Measurements from ENCODE around the gene SRMS. TPM values are rescaled to one million over a fixed set of nuclear protein-coding genes. Genes with fewer than 3 reads are reported as not detected.
A peak's percentile ranks its signal among the peaks of the same experiment; 100 is the strongest.

SRMS gene
- polyA plus RNA-seq, 1 donor (not counting 4 experiments of a cell fraction or from before 2014, with no cell fraction given): 0.10 TPM

GRCh38 chr20:63546956-63547724, 409 bp downstream of the SRMS start:
- Histone ChIP-seq H3K79me2 (ENCODE audit: control insufficient read depth, insufficient read depth, low read length) (no peaks in the 10 kb centered on the region), H3K9me1 (ENCODE audit: control insufficient read depth, extremely low read depth, insufficient read depth, low read length) (no peaks in the 10 kb centered on the region), H4K20me1 (ENCODE audit: control insufficient read depth, extremely low read depth, insufficient read depth, low read length) (no peaks in the 10 kb centered on the region), H3K36me3 (ENCODE audit: control insufficient read depth in 2 of 2, extremely low read depth in 1 of 2, insufficient read depth in 2 of 2, low read length in 2 of 2) (no peaks in the 10 kb centered on the region), H3K9me3 (ENCODE audit: control insufficient read depth, low read depth, low read length) (no peaks in the 10 kb centered on the region), H2AFZ (ENCODE audit: control insufficient read depth, low read length) (no peak overlapping the region), H3K9ac (ENCODE audit: control insufficient read depth, extremely low read depth, insufficient read depth, low read length) (no peak overlapping the region), H3K4me3 (ENCODE audit: control insufficient read depth in 2 of 3, extremely low read depth in 1 of 3, insufficient read depth in 2 of 3, low read depth in 1 of 3, low read length in 3 of 3) (peak overlapping the region in 1 of 3 experiments; percentile 3), H3K4me1 (ENCODE audit: control insufficient read depth, extremely low read depth, insufficient read depth, low read length) (peaks cover 36% of the 10 kb centered on the region), H3K27me3 (ENCODE audit: control insufficient read depth, extremely low read depth, insufficient read depth, low read length) (peaks cover 3% of the 10 kb centered on the region), H3K4me2 (ENCODE audit: control insufficient read depth, extremely low read depth, insufficient read depth, low read depth, low read length) (no peak overlapping the region), H3K27ac (ENCODE audit: control insufficient read depth, insufficient read depth, low read length) (no peak overlapping the region)
- dilution Hi-C loops (cut with MboI; ENCODE audit: extremely low pct_ligation_motif_present, low sequenced_read_pairs): no loop called here
- FAIRE-seq (no peak), DNase-seq (ENCODE audit: low read depth, low spot score) (no peak)
- no peak for TF ChIP-seq CTCF (optimal IDR thresholded peaks at IDR 0.05 in 1 of 3, IDR thresholded peaks at IDR 0.05 in 1 of 3, conservative IDR thresholded peaks at IDR 0.05 in 1 of 3; ENCODE audit: extremely low read depth in 1 of 3, insufficient read depth in 2 of 3, low read length in 3 of 3)
- no peak for TF ChIP-seq EZH2 (IDR thresholded peaks at IDR 0.05; ENCODE audit: low read length)

GRCh38 chr20:63546256-63546955, 1.1 kb downstream of the SRMS start:
- Histone ChIP-seq H3K4me1 (ENCODE audit: control insufficient read depth, extremely low read depth, insufficient read depth, low read length) (peaks cover 40% of the 10 kb centered on the region), H3K9me1 (ENCODE audit: control insufficient read depth, extremely low read depth, insufficient read depth, low read length) (no peaks in the 10 kb centered on the region), H3K4me2 (ENCODE audit: control insufficient read depth, extremely low read depth, insufficient read depth, low read depth, low read length) (no peak overlapping the region), H4K20me1 (ENCODE audit: control insufficient read depth, extremely low read depth, insufficient read depth, low read length) (no peaks in the 10 kb centered on the region), H3K9me3 (ENCODE audit: control insufficient read depth, low read depth, low read length) (no peaks in the 10 kb centered on the region), H3K27ac (ENCODE audit: control insufficient read depth, insufficient read depth, low read length) (no peak overlapping the region), H3K27me3 (ENCODE audit: control insufficient read depth, extremely low read depth, insufficient read depth, low read length) (peaks cover 3% of the 10 kb centered on the region), H3K79me2 (ENCODE audit: control insufficient read depth, insufficient read depth, low read length) (no peaks in the 10 kb centered on the region), H3K4me3 (ENCODE audit: control insufficient read depth in 2 of 3, extremely low read depth in 1 of 3, insufficient read depth in 2 of 3, low read depth in 1 of 3, low read length in 3 of 3) (no peak overlapping the region), H3K9ac (ENCODE audit: control insufficient read depth, extremely low read depth, insufficient read depth, low read length) (no peak overlapping the region), H2AFZ (ENCODE audit: control insufficient read depth, low read length) (no peak overlapping the region), H3K36me3 (ENCODE audit: control insufficient read depth in 2 of 2, extremely low read depth in 1 of 2, insufficient read depth in 2 of 2, low read length in 2 of 2) (no peaks in the 10 kb centered on the region)
- dilution Hi-C loops (cut with MboI; ENCODE audit: extremely low pct_ligation_motif_present, low sequenced_read_pairs): no loop called here
- DNase-seq (ENCODE audit: low read depth, low spot score) (no peak), FAIRE-seq (no peak)
- TF ChIP-seq CTCF (optimal IDR thresholded peaks at IDR 0.05 in 1 of 3, IDR thresholded peaks at IDR 0.05 in 1 of 3, conservative IDR thresholded peaks at IDR 0.05 in 1 of 3; ENCODE audit: extremely low read depth in 1 of 3, insufficient read depth in 2 of 3, low read length in 3 of 3) (no peak), EZH2 (IDR thresholded peaks at IDR 0.05; ENCODE audit: low read length) (no peak)
